HG03558 (cell line): ENCODE data around the gene RAD51B.

Source experiments
- ATAC-seq: cut with Tn5 transposase; IDR thresholded peaks from one replicate; pipeline ENCODE4 v1.9.1; 2021; ENCODE audit warnings: moderate number of reproducible peaks; ENCODE audit not compliant: unreplicated experiment; ENCODE audit errors: extremely low read depth

The RAD51B gene

GRCh38 chr14:68564191-68564825 lies 744.7 kb downstream of the RAD51B start:
- ATAC-seq, result no peak

- no peak for ATAC-seq
Measured at GRCh38 chr14:68564826-68565759, 745.5 kb downstream of the RAD51B start.

DNA sequence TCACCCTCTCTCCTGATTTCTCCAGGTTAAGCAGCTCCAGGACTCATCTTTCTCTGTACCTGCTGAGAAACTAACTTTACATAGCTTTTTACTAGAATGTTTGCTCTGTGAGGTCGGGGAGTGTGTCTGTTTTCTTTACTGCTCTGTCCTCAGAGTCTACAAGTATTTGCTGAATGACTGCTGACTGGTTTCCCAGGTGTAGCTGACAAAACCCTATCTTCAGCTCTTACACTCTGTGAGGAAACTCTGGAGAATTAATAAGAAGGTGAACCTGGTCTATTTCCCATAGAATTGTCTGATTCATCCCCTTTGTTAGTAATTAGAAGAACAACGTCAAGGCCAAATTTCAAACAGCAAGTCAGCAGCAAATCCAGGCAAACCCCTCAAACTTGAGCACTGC lies 746.5 kb downstream of the RAD51B start:
- no peak for ATAC-seq

- ATAC-seq, result no peak
Measured at GRCh38 chr14:68568907-68569897, 749.6 kb downstream of the RAD51B start.

DNA sequence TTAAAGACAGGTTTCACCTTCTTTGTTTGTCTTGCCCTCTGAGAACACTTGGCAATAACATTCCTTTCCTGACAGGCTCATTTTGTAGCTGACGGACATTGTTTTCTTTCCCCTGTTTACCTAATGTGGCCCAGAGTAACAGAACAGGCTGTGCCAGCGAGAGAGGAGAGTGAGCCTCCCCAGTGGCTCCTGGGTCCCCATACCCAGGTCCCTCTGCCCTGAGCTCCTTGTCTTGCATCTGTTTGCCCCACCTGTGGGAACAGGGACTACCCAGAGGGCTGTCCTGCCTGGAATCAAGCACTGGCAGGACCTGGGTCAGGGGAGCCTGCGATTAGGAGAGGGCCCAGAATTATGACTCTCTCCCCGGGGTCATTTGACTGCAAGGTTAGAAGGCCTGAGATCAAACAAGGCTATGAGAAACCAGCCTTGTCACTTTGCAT lies 750.4 kb downstream of the RAD51B start:
- ATAC-seq, result no peak

DNA sequence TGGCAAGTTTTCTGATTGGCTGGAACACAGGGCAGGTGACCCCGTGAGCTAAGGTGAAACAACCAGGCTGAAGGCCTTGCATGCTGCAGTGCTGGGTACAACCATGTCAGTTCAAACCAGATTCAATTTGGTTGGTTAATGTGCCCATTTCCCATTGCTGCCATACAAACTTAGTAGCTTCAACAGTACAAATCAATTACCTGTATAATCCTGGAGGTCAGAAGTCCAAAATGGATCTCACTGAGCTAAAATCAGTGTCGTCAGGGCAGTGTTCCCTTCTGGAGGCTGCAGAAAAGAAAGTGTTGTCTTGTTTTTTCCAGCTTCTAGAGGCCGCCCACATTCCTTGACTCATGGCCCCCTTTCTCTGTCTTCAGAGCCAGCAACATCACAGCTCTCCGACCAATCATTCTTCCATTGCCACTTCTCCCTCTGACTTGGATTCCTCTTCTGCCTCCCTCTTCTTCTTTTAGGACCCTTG lies 751.6 kb downstream of the RAD51B start:
- ATAC-seq, result no peak

DNA sequence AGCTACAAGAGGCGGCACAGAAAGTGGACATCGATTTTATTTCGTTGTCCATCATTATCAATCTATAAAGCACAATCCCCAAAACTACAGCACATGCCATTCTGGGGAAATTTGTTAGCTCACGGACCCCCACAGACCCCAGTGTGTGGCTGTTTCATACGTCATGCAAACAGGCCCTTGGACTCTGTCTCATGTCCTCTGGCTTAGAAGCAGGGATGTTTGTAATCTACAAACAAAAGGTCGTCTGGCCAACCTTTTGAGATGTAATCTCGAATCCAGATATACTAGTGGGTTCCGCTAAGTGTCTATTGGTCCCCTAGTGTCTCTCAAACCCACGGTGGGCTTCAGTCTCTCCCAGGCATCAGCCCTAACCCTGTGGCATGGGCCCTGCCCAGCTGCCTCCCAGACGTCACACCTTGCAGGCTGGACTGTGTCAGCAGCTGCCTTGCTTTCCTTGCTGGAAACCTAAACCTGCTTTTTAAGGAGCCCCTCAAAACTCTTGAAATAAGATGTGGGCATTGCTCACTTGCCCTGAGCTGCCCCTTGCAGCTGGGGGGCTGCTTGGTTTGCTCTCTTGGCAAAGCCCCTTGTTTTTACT lies 752.4 kb downstream of the RAD51B start:
- no peak for ATAC-seq

GRCh38 chr14:68573126-68573525 lies 753.5 kb downstream of the RAD51B start:
- ATAC-seq, result no peak

GRCh38 chr14:68573722-68574121 lies 754.1 kb downstream of the RAD51B start:
- ATAC-seq, result no peak

DNA sequence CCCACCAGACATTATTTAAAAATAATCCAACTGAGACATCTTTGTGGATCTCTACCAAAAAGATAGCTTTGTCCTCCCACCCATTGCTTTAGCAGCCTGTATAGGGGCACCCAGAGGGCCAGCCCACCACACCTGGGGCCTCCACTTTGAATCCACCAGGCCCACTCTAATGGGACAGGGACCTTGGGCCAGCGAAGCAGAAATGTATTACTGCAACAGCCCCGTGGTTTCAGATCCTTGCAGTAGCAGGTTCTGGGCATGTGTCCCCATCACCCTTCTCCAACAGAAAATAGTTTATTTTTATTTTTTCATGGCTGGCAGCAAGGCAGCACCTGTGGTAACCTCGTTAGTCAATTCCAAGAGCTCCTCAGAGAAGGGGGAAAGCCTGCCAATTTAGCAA lies 754.9 kb downstream of the RAD51B start:
- no peak for ATAC-seq

- no peak for ATAC-seq
Measured at GRCh38 chr14:68574906-68575305, 755.3 kb downstream of the RAD51B start.

GRCh38 chr14:68575426-68575825 lies 755.8 kb downstream of the RAD51B start:
- ATAC-seq, result no peak

GRCh38 chr14:68576031-68576430 lies 756.5 kb downstream of the RAD51B start:
- no peak for ATAC-seq

- ATAC-seq, result no peak
Measured at GRCh38 chr14:68576496-68577244, 757.1 kb downstream of the RAD51B start.

GRCh38 chr14:68577802-68578541 lies 758.4 kb downstream of the RAD51B start:
- ATAC-seq, result no peak

- ATAC-seq, result no peak
Measured at GRCh38 chr14:68578597-68578996, 759.0 kb downstream of the RAD51B start.

GRCh38 chr14:68580096-68580645 lies 760.6 kb downstream of the RAD51B start:
- no peak for ATAC-seq

- ATAC-seq, result no peak
Measured at GRCh38 chr14:68580671-68581070, 761.1 kb downstream of the RAD51B start.
